ENCODE results near the gene TTPAL.
"Not testable (repeated sequence)": the region's sequence is repeated elsewhere in the genome, so short reads cannot be mapped to it uniquely, and the experiment has no call there.

Gene TTPAL

DNA sequence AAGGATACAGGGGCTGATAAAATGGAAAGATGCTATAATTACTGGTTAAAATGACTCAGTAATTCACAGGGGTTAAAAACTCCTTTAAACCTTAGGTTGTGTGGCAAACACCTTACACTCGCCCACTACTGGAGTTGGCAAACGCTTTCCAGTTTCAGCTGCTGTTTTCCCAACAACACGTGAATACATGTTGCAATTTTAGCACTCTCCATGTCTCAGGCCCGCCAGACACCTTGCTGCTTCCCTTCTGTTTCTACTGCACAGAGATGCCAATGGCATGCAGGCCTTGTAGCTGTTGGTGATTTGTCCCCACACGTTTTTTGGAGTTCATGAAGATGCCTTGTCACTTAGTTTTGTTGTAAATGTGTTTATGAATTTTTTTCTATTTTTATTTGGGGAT lies 5.3 kb upstream of the TTPAL start:
- no peak for DNase-seq

DNA sequence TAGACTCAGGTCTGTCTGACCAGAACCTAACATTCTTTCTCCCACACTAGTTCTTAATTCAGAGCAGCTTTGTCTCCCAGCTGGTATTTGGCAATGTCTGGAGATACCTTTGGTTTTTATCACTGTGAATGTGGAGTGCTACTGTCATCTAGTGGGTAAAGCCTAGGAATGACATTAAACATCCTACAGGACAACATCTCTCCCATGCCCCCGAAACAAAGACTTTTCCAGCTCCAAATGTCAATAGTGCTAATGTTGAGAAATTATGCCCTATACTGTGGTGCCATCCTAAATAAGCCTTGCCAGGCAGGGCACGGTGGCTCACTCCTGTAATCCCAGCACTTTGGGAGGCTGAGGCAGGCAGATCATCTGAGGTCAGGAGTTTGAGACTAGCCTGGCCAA lies 4.2 kb upstream of the TTPAL start:
- peak; percentile 2 for DNase-seq

DNA sequence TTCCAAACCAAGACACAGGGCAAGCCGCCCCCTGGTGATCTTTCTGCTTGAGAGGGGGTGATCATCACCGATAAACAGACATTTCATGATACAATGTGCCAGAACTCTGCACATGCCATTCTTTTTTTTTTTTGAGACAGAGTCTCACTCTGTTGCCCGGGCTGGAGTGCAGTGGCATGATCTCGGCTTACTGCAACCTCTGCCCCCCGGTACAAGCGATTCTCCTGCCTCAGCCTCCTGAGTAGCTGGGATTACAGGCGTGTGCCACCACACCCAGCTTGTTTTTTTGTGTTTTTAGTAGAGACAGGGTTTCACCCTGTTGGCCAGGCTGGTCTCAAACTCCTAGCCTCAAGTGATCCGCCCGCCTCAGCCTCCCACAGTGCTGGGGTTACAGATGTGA lies 3.4 kb upstream of the TTPAL start:
- not testable (repeated sequence) for DNase-seq

DNA sequence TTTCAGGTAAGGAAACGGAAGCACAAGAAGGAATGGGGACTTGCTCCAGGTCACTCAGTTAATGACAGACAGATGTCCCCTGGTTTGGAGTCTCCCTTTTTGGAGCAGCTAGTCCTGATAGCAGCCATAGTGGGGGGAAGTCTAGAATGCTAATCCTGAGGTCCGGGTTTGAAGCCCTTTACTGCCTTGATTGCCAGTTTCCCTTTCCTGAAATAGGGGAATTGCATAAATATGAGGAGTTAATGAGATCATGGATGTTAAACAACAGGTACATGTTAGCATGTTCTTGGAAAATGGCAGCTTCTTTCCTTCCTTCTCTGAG lies 341 bp upstream of the TTPAL start:
- no peak for DNase-seq

DNA sequence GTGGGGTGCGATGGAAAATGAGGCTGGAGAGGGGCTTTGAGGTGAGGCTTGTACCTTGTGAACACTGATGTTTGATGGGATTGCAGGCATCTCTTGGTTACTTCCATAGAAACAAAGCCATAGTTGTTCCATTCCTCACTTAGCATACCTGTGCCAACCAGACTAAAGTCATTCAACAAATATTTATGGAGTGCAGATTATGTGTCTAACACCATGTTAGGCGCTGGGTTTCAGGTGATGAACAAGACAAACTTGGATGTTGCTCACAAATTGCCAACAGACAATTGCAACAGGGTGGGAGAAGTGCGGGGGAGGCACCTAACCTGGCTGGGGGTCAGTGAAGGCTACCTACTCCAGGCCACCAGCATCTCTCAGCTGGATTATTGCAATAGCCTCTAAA lies 1.5 kb downstream of the TTPAL start:
- no peak for DNase-seq

DNA sequence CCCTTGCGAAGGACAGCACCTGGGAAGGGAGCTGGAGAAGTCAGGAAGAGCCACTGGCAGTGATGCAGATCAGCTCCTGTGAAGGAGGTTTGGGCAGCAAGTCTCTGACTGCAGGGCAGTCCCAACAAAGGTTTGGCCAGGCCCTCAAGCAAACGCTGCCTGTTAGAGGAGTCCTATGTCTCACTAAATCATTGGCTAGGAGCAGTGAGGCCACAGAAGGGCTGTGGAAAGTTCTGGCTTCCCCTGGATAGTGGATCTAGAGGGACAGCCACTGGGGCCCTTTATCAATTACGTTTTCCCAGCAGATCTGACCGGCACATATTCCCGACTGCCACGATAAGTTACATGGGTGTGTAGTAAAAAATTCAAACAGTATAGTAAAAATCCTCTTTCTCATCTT lies 2.5 kb downstream of the TTPAL start:
- no peak for DNase-seq

DNA sequence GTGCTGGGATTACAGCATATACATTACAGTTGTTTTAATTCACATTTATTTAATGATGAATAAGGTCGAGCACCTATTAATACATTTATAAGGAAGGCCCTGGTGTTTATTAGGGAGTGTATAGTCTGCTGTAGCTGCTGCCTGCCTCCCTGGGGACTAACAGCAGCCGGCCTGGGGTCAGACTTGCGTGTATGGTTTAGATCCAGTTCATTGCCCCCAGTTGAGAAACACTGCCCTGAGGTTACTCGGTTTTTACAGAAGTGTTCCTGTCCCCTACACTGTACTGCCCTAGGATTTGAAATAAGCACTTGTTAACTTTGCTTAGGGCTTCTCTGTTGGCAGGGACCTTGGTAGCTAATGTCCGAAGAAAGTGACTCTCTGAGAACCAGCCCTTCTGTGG lies 4.0 kb downstream of the TTPAL start:
- DNase-seq, result no peak

DNA sequence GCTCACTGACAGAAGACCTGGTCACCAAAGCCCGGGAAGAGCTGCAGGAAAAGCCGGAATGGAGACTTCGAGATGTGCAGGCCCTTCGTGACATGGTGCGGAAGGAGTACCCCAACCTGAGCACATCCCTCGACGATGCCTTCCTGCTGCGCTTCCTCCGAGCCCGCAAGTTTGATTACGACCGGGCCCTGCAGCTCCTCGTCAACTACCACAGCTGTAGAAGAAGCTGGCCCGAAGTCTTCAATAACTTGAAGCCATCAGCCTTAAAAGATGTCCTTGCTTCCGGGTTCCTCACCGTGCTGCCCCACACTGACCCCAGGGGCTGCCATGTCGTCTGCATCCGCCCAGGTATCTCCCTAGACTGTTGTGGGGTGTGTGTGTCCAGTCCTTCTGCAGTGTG lies 4.4 kb downstream of the TTPAL start:
- no peak for DNase-seq

DNA sequence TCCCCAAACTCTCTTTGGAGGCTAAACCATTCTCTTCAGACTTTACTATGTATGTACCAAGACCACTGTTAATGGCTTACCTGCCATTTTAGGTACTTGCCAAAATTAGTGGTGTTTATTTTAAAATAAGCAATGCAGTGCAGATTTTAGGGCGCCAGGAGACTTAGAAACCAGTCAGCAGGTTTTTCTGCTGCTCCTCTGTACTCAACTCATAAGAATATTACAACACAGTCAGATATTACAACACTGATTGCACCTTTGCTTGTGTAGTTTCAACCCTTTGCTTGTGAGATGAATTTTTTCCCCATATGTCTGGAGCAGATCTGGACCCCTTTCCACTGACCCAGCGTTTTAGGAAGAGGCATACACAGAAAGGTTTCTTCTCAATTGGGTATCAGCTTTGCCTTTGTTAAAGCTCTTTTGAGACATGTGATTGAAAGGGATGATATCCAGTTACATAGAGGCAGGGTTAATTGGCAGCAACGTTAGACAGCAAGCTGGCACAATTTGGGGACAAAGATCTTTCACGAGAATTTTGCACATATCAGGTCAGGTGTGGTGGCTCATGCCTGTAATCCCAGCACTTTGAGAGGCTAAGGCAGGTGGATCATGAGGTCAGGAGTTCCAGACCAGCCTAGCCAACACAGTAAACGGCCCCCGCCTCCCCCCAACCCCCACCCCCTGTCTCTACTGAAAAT lies 6.2 kb downstream of the TTPAL start:
- no peak for DNase-seq

DNA sequence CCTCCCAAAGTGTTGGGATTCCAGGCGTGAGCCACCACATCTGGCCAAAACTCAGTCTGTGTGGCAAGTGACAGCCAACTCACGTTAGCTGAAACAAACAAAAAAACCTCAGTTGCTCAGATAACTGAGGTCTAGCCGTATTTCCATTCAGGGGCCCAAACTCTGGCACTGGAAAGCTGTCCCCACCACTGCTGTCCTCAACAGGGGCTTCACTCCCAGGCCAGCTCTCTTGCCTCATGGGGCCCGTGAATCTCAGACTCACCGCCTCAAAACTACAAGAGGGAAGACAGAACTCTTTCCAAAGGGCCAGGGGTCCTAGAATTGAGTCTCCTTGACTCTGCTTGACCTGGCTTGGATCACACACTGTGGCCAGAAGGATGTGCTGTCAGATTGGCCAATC lies 7.4 kb downstream of the TTPAL start:
- DNase-seq, result no peak

DNA sequence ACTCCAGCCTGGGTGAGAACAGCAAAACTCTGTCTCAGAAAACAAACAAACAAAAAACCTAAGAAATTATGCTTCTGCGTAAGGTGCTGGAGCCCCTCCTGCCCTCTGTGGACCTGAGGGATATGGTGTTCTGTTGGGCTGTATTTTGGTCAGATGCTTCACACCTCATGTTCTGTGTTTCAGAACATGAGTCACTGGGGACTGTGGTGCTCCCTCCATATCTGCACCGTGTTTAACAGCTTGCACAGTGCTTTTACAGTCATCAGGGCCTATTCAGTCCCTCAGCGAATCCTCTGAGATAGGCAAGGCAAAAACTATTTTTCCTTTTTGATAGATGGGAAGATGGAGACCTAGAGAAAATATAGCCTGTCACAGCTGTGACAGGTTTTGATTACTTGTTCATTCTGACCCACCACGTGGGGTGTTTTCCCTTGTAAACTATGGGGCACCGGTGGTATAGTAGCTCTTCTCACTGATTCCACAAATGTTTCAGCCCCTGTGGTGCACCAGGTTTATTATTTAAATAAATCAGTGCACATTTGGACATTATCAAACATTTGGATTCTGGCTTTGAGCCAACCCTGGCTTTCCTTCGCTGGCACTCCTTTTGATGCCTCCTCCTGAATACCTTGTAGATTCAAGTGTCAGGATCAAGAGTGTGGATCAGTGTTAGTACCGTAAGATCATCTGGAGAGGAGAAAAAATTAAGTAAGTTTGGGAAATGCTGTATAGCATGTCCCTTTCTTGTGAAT lies 9.6 kb downstream of the TTPAL start:
- no peak for DNase-seq

DNA sequence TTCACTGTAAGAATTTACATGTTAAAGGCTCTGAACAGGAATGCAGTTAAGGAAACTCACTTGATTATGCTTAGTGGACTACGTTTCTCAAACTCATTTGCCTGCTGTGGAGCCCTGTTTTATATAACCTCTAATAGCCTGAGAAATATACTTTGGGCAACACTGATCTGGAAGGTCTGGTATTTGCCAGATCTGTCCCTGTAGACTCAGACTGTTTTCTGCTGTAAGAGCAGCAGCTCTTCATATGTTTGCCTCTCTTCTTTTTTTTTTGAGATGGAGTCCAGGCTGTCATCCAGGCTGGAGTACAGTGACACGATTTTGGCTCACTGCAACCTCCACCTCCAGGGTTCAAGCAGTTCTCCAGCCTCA lies 10.1 kb downstream of the TTPAL start:
- DNase-seq, result no peak

DNA sequence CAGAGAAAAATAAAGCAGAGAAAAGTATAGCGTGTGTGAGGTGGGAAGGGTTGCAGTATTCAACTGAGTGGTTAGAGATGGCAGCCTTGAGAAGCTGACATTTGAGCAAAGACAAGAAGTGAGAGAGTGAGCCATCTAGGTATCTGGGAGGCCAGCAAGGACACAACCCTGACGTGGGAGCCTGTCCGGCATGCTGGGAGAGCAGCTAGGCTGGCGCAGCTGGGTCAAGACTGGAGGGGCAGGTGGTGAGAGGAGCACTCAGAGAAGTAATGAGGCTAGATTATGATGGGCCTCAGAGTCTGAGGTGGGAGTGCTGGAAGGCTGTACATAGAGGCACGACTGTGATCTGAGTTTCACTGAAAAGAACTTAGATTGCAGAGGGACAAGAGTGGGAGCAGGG lies 12.9 kb downstream of the TTPAL start:
- no peak for DNase-seq

DNA sequence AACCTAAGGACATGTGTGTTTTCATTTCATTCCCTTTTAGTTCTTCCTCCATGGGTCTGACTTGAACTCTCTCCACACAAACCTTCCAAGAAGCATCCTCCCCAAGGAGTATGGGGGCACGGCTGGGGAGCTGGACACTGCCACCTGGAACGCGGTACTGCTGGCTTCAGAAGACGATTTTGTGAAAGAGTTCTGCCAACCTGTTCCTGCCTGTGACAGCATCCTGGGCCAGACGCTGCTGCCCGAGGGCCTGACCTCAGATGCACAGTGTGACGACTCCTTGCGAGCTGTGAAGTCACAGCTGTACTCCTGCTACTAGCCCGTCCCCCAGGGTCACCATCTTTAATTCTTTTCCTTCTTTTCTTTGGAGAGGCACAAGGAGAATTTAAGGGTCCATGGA lies 13.5 kb downstream of the TTPAL start:
- DNase-seq, result no peak

DNA sequence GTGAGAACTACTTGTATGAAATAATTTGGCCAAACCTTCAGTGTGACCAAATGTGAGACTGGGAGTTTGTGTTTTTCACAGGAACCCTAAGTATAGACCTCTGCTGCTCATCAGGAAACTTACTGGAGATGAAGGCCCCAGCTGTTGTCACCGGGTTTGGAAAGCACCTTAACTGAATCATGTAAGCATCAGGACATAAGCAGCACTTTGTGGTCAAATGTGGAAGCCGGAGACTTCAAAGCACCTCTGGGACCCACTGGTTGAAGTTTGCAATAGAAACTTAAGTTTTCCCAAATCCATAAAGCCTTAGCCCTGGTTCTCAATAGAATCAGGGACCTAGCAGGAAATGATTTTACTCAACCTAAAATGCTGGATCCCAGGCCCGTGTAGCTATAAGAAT lies 14.3 kb downstream of the TTPAL start:
- DNase-seq, result no peak

DNA sequence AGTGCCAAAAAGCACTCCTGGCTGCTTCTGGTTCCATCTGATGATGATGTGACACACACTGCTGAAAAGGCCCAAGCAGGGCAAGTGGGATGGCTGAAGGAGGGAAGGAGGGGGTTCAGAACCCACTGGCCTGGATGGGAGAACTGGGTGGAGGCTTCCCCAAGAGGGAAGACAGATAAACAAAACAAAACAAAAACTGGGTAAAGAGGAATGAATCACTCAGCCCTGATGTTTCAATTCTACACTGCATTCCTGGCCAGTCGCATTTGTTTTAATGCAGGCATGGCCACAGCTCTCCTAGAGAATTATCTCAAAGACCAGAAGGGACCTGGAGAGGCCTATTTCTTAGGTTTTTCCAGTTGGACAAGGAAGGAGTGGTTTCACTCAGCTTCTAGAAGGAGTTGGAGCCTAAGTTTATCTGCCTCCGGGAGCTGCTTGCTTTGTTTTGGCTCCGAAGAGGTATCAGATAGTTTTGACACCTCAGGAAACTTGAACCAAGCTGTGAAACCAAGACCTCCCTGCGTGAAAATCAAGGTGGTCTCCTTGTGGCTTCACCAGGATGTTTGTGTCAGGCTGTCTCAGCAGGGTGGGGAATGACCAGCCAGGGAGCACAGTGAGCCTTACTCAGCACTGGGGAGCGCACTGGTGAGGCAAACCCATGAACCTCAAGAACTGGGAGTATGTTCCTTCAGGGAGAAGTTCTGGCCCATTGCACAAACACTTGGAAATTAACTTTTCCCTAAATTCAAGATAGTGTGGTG lies 16.1 kb downstream of the TTPAL start:
- DNase-seq, result no peak

DNA sequence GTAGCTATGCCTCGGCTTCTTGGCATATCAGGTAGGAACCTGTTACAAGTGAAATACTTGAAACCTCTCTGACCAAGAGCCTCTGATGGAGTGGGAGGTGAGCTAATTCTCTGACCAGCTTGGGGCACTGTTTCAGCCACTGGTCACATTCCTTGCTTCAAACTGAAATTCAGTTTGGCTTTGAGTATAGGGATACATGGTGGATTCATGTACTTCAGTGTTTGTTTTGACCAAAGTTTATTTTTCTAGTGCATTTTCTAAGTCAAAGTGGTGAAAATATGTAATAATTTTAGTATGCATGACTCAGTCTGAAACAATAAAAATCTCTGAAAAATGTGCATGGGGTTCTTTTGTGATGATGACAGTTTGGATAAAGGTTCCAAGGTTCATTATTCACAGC lies 18.6 kb downstream of the TTPAL start:
- DNase-seq, result no peak

DNA sequence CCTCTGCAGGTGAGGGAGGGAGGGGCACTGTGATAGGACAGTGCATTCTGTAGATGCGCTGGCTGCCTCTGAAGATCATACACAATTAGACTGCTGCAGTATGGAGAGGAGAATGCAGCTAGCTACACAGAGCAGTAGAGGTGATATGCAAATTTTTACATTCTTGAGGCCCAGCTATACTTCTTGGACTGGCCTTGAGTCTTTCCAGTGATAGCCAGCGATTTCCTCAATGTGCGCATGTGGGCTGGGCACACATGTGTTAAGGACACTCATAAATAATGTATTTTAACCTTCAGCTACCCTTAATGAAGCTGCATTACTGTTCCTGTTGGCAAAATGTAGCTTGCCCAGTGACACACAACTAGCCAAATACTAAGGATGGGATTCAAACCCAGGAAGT lies 19.0 kb downstream of the TTPAL start:
- DNase-seq, result no peak

DNA sequence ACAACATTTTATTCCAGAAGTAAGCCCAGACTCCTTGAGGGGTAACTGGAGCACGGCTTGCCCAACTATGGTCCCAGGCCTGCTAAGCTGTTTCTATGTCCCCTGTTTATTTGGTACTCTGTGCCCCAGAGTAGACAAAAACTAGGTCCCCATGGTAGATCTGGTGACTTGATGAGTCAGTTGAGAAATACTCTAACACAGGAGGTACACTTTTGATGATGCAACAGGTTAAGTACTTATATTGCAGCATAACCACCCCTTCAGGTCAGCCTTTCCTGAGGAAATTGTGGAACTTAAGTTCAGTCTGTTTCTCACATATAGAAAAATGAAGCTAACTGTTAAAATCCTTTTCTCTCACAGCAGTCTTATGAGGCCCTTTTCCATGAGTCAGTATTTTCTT lies 19.6 kb downstream of the TTPAL start:
- no peak for DNase-seq

DNA sequence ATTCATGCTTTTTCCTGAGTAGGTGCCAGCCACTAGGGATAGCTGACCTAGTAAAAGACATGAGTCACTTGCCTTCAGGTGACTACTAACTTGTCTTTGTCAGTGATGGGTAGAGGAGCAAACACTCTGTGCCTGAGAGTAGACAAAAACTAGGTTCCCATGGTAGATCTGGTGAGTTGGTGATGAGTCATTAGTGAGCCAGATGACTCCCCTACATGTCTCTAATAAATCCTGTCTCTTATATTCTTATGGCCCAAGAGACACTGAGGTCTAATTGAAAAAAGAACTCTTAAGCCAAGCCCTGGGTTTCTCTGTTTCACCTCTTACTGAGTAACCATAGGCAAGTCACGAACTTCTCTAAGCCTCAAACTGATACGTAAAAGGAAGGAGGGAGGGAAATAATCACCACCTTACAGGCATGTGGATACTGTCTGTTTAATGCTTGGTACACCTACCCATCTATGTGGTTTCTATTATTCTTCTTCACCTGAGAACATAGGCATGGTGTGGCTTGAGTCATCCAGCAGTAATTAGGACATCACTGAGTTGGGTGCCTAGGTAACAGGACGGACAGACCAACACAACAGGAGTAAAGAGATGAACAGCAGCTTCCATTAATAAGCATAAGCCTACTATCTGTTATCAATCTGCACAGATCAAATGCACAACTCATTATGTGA lies 20.3 kb downstream of the TTPAL start:
- no peak for DNase-seq

DNA sequence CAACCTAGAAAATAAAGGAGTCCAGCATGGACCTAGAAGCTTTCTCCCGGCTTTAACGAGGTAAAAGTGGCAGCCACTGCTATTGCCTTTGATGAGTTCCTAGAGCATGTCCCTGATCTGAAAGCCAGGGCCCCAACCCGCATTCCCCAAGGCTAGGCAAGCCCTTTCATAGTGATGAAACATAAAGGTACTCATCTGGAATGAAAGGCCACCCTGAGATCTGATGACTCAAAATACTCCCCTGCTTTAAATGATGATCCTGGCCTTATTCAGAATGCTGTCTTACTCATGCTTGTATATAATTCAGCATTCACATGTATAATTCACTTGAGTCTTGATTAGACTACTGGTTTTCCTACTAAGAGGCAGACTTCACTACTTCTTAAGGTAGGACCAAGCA lies 21.3 kb downstream of the TTPAL start:
- no peak for DNase-seq

DNA sequence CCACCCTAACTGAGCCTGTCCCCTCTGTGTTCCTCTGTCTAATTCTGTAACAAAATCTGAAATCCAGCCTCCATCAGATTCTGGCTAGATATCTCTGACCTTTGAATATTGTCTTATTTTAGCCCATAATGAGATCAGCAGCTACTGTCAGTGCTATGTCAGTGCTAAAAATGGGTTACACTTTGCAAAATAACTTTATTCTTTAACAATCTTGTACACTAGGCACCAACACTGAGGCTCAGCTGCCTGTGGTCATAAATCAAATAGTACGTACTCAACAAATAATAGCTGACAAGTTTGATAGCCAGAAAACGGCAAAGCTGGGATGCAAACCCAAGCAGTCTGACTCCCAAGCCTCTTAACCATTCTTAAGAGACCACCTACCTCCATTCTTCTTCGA lies 22.1 kb downstream of the TTPAL start:
- no peak for DNase-seq

DNA sequence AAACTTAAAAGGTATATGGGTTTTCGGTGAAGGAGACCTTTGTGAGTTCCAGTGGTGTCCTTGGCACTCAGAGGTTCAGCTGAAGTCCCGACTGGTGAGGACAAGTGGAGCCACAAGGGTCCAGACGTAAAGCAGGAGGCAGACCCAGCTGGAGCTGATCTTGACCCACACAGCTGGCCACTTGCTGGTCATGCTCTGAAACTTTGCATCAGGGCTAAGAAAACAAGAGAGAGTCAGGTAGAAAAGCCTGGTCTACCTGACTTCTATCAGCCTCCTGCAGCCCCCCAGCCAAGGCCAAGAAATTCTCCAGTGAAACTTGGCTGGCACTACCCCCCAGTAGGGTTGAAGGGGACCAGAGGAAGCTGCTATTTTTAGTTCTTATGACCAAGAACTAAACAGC lies 24.5 kb downstream of the TTPAL start:
- no peak for DNase-seq

DNA sequence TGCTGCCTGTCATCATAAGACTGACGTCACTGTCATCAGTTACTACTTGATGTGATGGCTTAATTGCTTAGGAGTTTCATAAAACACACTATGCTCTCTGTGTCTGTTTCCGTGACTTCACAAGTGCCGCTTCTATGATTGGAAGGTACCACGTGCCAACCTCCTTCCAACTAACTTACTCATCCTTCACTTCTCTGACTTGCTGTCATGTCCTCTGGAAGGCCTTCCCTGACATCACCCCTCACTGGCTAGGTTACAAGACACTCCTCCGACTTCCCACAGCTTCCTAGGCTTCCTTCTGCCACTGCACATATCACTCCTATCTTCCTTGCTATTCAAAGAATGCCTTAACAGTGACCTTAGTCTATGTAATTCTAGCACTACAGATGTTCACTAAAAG lies 25.8 kb downstream of the TTPAL start:
- DNase-seq, result no peak

Data from NCI-H1105 treated with DMSO at 0.1 percent for 48 hours (cell line).